Endothelial cell of umbilical vein (primary cell): ENCODE results near the gene WLS.

ENCODE experiments used
- EZH2 ChIP-seq: IDR thresholded peaks from 2 replicates; pipeline ENCODE4 v1.6.1; 2012; ENCODE audit warnings: borderline replicate concordance, low read depth, mild to moderate bottlenecking, moderate library complexity, low read length, inconsistent platforms; ENCODE audit not compliant: severe bottlenecking
- GATA2 ChIP-seq: IDR thresholded peaks from 2 replicates; pipeline ENCODE4 v1.7.0; 2011; ENCODE audit warnings: low read depth, mild to moderate bottlenecking, moderate library complexity, mixed read lengths, low read length; ENCODE audit not compliant: insufficient read length, insufficient read depth
- MYC ChIP-seq: IDR thresholded peaks from one replicate; pipeline ENCODE4 v1.6.1; 2011; ENCODE audit warnings: mild to moderate bottlenecking, low read depth, low read length
- POLR2A ChIP-seq: IDR thresholded peaks from 2 replicates; pipeline ENCODE4 v1.6.1; 2012; ENCODE audit warnings: low read depth, mild to moderate bottlenecking, control low read depth, low read length
- POLR2AphosphoS5 ChIP-seq: IDR thresholded peaks from 2 replicates; pipeline ENCODE4 v1.6.1; 2012; ENCODE audit warnings: low read depth, mild to moderate bottlenecking, control low read depth, low read length, moderate library complexity; ENCODE audit not compliant: insufficient read depth
- TF ChIP-seq, protein P1 (sequence below), 2 donors: IDR thresholded peaks; 1 replicate in 1 of 2; 2 replicates in 1 of 2; pipeline ENCODE4 v1.5.1; 2011; ENCODE audit warnings: low read length in 2 of 2, mild to moderate bottlenecking in 2 of 2, moderate library complexity in 2 of 2, control low read depth in 1 of 2, inconsistent platforms in 1 of 2, low read depth in 1 of 2; ENCODE audit not compliant: insufficient read depth in 1 of 2; ENCODE audit errors: extremely low read depth in 1 of 2
- TF ChIP-seq, protein P2 (sequence below): IDR thresholded peaks from 2 replicates; pipeline ENCODE4 v1.6.1; 2011; ENCODE audit not compliant: insufficient read depth, insufficient read length

DNA sequence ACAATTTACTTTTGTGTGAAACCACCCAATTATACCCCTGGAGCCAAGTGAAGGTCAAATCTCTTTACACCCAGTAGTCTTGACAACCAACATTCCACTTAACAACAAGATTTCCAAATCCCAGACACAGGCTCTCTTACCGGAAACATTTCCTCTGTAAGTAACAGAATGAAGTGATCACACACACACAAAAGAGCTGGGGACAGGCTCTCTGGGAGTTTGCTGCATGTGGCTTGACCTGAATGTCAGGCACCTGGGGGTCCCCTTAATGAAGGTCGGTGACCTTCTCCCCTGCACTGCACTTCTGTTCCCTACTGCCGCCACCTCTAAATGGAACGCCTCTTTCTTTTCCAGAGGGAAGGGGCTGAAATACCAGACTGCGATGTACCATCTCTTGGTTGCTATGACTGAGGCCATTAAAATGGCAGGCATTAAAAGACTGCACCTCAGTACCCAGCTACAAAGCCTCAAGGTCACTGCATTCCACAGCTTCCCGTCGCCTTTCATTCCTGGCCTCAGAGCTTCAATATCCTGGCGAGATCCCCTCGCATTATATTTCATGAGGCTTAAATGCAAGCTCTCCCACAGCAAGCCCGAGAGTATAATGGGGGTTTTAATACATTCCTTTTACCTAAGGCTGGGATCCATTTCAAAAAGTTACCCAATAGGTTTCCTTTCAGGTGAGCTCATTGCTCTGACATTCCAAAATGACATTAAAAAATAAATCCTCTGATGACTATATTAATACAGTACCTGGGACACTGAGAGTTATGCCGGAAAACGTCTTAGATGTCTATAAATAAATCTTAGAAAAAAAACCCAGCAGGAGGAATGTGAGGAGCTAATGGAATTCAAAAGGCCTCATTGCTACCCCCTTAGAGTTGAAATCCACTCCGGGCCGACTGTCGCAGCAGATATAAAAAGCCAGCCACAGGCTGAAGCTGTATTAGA, 91.0 kb downstream of the WLS start:
- TF ChIP-seq, protein P1, sequence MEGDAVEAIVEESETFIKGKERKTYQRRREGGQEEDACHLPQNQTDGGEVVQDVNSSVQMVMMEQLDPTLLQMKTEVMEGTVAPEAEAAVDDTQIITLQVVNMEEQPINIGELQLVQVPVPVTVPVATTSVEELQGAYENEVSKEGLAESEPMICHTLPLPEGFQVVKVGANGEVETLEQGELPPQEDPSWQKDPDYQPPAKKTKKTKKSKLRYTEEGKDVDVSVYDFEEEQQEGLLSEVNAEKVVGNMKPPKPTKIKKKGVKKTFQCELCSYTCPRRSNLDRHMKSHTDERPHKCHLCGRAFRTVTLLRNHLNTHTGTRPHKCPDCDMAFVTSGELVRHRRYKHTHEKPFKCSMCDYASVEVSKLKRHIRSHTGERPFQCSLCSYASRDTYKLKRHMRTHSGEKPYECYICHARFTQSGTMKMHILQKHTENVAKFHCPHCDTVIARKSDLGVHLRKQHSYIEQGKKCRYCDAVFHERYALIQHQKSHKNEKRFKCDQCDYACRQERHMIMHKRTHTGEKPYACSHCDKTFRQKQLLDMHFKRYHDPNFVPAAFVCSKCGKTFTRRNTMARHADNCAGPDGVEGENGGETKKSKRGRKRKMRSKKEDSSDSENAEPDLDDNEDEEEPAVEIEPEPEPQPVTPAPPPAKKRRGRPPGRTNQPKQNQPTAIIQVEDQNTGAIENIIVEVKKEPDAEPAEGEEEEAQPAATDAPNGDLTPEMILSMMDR (IDR thresholded peaks at IDR 0.05; ENCODE audit: extremely low read depth in 1 of 2, insufficient read depth in 1 of 2, low read depth in 1 of 2, low read length in 2 of 2), result no peak
- TF ChIP-seq POLR2A (no peak), EZH2 (no peak), POLR2AphosphoS5 (no peak), GATA2 (no peak), MYC (no peak)
- TF ChIP-seq, protein P2, sequence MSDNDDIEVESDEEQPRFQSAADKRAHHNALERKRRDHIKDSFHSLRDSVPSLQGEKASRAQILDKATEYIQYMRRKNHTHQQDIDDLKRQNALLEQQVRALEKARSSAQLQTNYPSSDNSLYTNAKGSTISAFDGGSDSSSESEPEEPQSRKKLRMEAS, result no peak
